ENCODE results near the gene FYN. TPM values are rescaled to one million over a fixed set of nuclear protein-coding genes. Genes with fewer than 3 reads are reported as not detected.

FYN gene
- total RNA-seq, 1 experiment from 2014 or later = 34.3 TPM

GRCh38 chr6:111713811-111714210 lies 159.4 kb downstream of the FYN start:
- Histone ChIP-seq H3K27ac (ENCODE audit: low read depth, low read length, poor library complexity, severe bottlenecking) (no peak overlapping the region), H3K4me3 (ENCODE audit: low read depth, low read length, poor library complexity, severe bottlenecking) (no peak overlapping the region), H3K36me3 (ENCODE audit: insufficient read depth, low read length, poor library complexity, severe bottlenecking) (no peaks in the 10 kb centered on the region), H3K4me1 (ENCODE audit: insufficient read depth, low read length, poor library complexity, severe bottlenecking) (no peaks in the 10 kb centered on the region), H3K27me3 (replicated peaks; ENCODE audit: insufficient read depth, low read depth, low read length, poor library complexity) (no peaks in the 10 kb centered on the region), H3K9me3 (ENCODE audit: low read depth, low read length, poor library complexity, severe bottlenecking) (no peaks in the 10 kb centered on the region)
- DNase-seq (ENCODE audit: low spot score) = no peak
- no peak for TF ChIP-seq EZH2 (IDR thresholded peaks at IDR 0.05; ENCODE audit: borderline replicate concordance, low read depth, low read length, poor library complexity, severe bottlenecking)
- no peak for TF ChIP-seq CTCF (conservative IDR thresholded peaks at IDR 0.05; ENCODE audit: low read depth, low read length)
- intact Hi-C loops (cut with micrococcal nuclease; ENCODE audit: unreplicated experiment) = loop anchor here (5.0 kb wide), 2 partner anchors 313 to 448 kb away; no protein-coding TSS in a partner anchor
- POLR2A ChIA-PET (ENCODE audit: low non-redundant PET) = no interaction called here
- BruUV-seq (replicated peaks) = no TSS peak
- CTCF ChIA-PET = no interaction called here

- Histone ChIP-seq H3K36me3 (ENCODE audit: insufficient read depth, low read length, poor library complexity, severe bottlenecking) (no peaks in the 10 kb centered on the region), H3K4me1 (ENCODE audit: insufficient read depth, low read length, poor library complexity, severe bottlenecking) (no peaks in the 10 kb centered on the region), H3K27ac (ENCODE audit: low read depth, low read length, poor library complexity, severe bottlenecking) (no peak overlapping the region), H3K4me3 (ENCODE audit: low read depth, low read length, poor library complexity, severe bottlenecking) (no peak overlapping the region), H3K27me3 (replicated peaks; ENCODE audit: insufficient read depth, low read depth, low read length, poor library complexity) (no peaks in the 10 kb centered on the region), H3K9me3 (ENCODE audit: low read depth, low read length, poor library complexity, severe bottlenecking) (no peaks in the 10 kb centered on the region)
- CTCF ChIA-PET = no interaction called here
- intact Hi-C loops (cut with micrococcal nuclease; ENCODE audit: unreplicated experiment) = loop anchor here (5.0 kb wide), 2 partner anchors 314 to 449 kb away; no protein-coding TSS in a partner anchor
- BruUV-seq (replicated peaks) = no TSS peak
- DNase-seq (ENCODE audit: low spot score) = no peak
- TF ChIP-seq EZH2 (IDR thresholded peaks at IDR 0.05; ENCODE audit: borderline replicate concordance, low read depth, low read length, poor library complexity, severe bottlenecking) (no peak), CTCF (conservative IDR thresholded peaks at IDR 0.05; ENCODE audit: low read depth, low read length) (no peak)
- POLR2A ChIA-PET (ENCODE audit: low non-redundant PET) = no interaction called here
Observed at GRCh38 chr6:111713236-111713635, 160.0 kb downstream of the FYN start.

- BruUV-seq (replicated peaks) = no TSS peak
- H3K36me3 ChIP-seq (ENCODE audit: insufficient read depth, low read length, poor library complexity, severe bottlenecking) = no peaks in the 10 kb centered on the region
- no peaks in the 10 kb centered on the region for H3K4me1 ChIP-seq (ENCODE audit: insufficient read depth, low read length, poor library complexity, severe bottlenecking)
- intact Hi-C loops (cut with micrococcal nuclease; ENCODE audit: unreplicated experiment) = loop anchor here (2.0 to 5.0 kb wide), 3 partner anchors 285 to 450 kb away; no protein-coding TSS in a partner anchor
- no peaks in the 10 kb centered on the region for H3K27me3 ChIP-seq (replicated peaks; ENCODE audit: insufficient read depth, low read depth, low read length, poor library complexity)
- H3K27ac ChIP-seq (ENCODE audit: low read depth, low read length, poor library complexity, severe bottlenecking) = no peak overlapping the region
- H3K9me3 ChIP-seq (ENCODE audit: low read depth, low read length, poor library complexity, severe bottlenecking) = no peaks in the 10 kb centered on the region
- no peak for TF ChIP-seq EZH2 (IDR thresholded peaks at IDR 0.05; ENCODE audit: borderline replicate concordance, low read depth, low read length, poor library complexity, severe bottlenecking)
- TF ChIP-seq CTCF (conservative IDR thresholded peaks at IDR 0.05; ENCODE audit: low read depth, low read length) = no peak
- H3K4me3 ChIP-seq (ENCODE audit: low read depth, low read length, poor library complexity, severe bottlenecking) = no peak overlapping the region
- ChIA-PET CTCF (interaction anchor here (0.6 kb wide), 1 partner anchor 20 kb away, joined by 3 read pairs; no protein-coding TSS in a partner anchor), POLR2A (ENCODE audit: low non-redundant PET) (no interaction called here)
- DNase-seq (ENCODE audit: low spot score) = no peak
Observed at GRCh38 chr6:111711984-111712752, 161.1 kb downstream of the FYN start.
